NCI-H526 treated with DMSO at 0.1 percent for 48 hours (cell line): ENCODE data around the gene SLC39A7.

Experiments
- DNase-seq: peaks from one replicate; lab custom pipeline; 2025; lab: John Stamatoyannopoulos, UW

Gene SLC39A7

DNA sequence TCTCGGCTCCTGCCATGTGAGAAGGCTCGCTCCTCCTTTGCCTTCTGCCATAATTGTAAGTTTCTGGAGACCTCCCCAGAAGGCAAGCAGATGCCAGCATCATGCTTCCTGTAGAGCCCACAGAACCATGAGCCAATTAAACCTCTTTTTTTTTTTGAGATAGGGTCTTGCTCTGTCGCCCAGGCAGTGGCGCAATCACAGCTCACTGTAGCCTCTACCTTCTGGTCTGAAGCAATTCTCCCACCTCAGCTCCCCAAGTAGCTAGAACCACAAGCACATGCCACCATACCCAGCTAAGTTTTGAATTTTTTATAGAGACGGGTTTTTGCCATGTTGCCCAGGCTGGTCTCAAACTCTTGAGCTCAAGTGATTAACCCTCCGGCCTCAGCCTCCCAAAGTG, 36.2 kb downstream of the SLC39A7 start:
- DNase-seq, result no peak

- DNase-seq, result no peak
These were observed 37.1 kb downstream of the SLC39A7 start for GRCh38 chr6:33237741-33238140.

GRCh38 chr6:33241968-33242367, 41.3 kb downstream of the SLC39A7 start:
- no peak for DNase-seq

- no peak for DNase-seq
These were observed 42.8 kb downstream of the SLC39A7 start for GRCh38 chr6:33243476-33243875.

- DNase-seq, result peak; percentile 82
These were observed 47.4 kb downstream of the SLC39A7 start for GRCh38 chr6:33247977-33248642.

DNA sequence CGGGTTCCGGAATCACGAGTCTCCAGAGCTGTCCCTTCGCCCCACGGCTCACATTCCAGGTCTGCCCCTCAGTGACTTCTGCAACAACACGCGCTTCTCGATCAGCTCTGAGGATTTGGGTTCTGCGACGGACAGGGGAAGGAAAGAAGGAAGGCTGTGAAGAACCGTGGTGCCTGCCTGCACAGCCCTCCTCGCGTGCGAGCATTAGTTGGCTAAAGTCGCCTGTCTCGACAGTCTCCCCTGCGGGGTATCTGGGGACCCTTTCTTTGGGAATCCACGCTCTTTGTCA, 47.9 kb downstream of the SLC39A7 start:
- DNase-seq, result peak; percentile 71

DNA sequence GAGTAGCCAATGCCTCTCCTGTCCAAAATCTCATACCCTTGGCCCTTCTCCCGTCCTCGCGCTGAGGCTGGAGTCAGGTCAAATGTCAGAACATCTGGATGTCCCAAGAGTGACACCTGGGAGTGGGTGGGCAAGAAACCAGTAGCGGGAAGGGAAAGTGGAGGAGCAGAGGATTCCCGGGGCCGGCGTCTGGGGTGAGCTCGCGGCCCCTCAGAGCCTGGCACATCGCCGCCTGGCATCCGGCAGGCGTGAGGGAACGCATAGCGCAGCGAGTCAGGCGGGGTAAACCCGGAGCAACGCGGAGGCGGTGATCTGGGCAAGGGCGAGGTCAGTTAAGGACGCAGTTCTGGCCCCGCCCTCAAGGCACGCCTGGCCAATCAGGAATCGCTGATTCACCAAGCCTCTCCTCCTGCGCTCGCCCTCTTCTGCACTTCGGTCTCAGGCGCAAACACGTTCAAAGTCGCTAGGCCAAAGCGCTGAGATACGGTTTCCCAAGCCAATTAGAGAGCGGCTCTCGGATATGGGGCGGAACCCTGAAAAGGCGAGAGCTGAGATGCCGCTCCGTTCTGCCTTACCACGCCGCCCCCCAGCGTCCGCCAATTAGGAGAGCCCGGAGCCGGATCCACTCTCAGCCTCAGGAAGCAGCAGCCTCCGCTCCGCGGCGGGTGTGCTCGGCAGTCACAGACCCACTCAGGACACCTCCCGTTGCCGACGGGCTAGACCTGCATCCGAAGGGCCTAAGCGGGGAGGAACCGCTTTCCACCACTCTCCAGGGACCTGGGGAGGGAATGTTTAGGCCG, 48.5 kb downstream of the SLC39A7 start:
- peak; percentile 98 for DNase-seq

GRCh38 chr6:33249732-33250630, 49.3 kb downstream of the SLC39A7 start:
- no peak for DNase-seq

GRCh38 chr6:33250731-33251130, 50.1 kb downstream of the SLC39A7 start:
- DNase-seq, result no peak

DNA sequence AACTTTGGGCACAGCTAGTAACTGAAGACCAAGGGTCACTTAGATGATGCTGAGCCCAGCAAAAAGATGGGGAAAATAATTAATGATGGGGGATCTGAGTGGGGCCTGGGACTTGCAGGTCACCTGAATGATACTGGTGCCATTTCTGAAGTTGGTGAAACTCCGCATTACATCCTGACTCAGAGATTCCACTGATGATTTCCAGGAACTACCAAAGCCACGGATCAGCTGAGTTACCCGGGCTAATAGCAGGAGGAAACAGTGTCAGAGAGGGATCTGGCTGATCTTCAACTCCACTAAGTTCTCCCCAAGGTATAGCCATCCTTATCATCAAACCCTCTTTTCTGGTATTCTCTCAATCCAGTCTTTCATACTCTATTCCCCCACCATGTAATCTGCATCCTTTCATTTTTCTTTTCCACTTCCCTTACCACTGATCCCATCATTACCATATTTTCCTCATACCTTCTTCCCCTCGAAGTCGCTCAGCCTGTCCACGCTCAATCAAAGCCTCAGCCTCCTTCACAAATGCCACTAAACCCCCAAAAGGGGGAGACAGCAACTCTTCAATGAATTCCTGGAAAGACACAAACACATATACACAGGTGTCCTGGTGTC, 50.8 kb downstream of the SLC39A7 start:
- DNase-seq, result no peak

GRCh38 chr6:33252759-33253158, 52.1 kb downstream of the SLC39A7 start:
- DNase-seq, result no peak
